Astrocyte of the cerebellum (primary cell): ENCODE measurements around the gene LUZP1.

Experiments used
- DNase-seq: peaks from one replicate; pipeline ENCODE4 v3.0.0-alpha.2; 2011; ENCODE audit warnings: low read depth
- H3K4me3 ChIP-seq: 2 replicates; pipeline ENCODE4 v1.5.1; 2011; ENCODE audit warnings: mild to moderate bottlenecking, low read depth, low read length, moderate library complexity
- in situ Hi-C: cut with HindIII; loops from 2 replicates; pipeline ENCODE4 v1.10.0; 2017; ENCODE audit warnings: low sequenced_read_pairs
- TF ChIP-seq, protein P1 (sequence below): IDR thresholded peaks from 2 replicates; pipeline ENCODE4 v1.5.1; 2012; ENCODE audit warnings: low read length, low read depth, moderate library complexity, mild to moderate bottlenecking; ENCODE audit errors: missing control alignments

Gene LUZP1

DNA sequence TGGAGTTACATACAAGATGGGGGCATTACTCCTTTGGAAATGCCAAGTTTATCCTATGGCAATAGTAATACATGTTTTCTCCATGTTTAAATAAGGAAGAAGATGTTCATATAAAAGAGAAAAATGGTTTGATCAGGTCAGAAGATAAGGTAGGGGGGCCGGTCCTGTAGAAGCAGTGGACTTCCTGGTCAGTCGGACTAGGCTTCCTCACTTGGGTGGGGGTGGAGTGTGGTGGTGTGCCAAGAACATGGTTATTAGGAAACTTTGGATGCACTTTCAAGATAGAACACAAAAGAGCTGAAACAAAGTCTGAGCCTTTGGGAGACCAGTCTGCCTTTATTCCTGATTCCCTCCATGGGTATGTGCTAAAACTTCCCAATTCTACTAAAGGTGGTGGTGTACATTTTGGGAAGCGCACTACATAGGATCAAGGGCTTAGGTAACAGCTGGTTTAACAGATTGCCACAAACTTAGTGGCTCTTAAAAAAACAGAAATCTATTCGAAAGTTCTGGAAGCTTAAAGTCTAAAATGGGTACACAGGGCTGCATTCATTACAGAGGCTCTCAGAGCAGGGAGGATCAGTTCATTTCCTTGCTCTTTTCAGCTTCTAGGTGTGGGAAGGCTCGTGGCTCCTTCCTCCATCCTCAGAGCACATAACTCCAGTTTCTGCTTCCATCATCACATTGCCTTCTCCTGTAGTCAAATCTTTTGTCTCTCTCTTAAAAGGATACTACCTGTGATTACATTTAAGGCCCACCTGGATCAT lies 84.8 kb downstream of the LUZP1 start:
- no peak overlapping the region for H3K4me3 ChIP-seq
- TF ChIP-seq, protein P1, sequence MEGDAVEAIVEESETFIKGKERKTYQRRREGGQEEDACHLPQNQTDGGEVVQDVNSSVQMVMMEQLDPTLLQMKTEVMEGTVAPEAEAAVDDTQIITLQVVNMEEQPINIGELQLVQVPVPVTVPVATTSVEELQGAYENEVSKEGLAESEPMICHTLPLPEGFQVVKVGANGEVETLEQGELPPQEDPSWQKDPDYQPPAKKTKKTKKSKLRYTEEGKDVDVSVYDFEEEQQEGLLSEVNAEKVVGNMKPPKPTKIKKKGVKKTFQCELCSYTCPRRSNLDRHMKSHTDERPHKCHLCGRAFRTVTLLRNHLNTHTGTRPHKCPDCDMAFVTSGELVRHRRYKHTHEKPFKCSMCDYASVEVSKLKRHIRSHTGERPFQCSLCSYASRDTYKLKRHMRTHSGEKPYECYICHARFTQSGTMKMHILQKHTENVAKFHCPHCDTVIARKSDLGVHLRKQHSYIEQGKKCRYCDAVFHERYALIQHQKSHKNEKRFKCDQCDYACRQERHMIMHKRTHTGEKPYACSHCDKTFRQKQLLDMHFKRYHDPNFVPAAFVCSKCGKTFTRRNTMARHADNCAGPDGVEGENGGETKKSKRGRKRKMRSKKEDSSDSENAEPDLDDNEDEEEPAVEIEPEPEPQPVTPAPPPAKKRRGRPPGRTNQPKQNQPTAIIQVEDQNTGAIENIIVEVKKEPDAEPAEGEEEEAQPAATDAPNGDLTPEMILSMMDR: no peak
- in situ Hi-C loops: no loop called here
- no peak for DNase-seq

DNA sequence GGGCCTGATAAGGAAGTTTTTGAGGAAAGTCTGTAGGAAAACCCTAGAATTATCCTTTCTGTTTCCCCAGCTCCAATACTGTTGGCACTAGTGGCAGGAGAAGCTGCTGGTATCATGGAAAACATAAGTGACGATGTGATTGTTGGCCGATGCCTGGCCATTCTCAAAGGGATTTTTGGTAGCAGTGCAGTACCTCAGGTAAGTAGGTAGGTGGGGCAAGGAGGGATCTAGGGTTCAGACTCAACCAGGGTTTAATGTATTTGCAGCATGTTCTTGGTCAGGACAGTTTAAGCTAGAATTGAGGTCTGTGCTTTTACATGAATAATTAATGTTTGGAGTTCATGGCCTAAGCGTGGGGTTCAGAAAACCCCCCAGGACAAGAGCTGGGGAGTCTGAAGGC lies 87.3 kb downstream of the LUZP1 start:
- in situ Hi-C loops: no loop called here
- TF ChIP-seq, protein P1: peak; percentile 43
- H3K4me3 ChIP-seq: no peak overlapping the region
- no peak for DNase-seq

DNA sequence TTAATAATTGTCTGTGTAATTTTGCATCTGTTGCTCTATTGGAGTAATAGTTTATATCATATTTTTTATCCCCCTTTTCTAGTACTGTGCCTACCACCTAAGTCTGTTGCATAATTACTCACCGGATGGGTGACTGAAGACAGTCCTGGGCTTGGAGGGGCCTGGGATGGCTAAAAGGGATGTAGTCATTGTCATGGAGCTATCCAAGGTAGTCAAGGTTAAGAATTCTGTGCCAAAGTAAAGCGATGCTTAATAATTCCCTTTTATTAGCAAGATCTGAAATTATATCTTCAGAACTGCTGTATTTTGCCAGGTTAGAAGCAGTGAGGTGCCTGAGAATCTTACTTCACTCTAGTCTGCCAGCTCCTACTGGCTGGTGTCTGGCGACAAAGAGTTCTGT lies 87.8 kb downstream of the LUZP1 start:
- H3K4me3 ChIP-seq: no peak overlapping the region
- no peak for DNase-seq
- in situ Hi-C loops: no loop called here
- TF ChIP-seq, protein P1: no peak

DNA sequence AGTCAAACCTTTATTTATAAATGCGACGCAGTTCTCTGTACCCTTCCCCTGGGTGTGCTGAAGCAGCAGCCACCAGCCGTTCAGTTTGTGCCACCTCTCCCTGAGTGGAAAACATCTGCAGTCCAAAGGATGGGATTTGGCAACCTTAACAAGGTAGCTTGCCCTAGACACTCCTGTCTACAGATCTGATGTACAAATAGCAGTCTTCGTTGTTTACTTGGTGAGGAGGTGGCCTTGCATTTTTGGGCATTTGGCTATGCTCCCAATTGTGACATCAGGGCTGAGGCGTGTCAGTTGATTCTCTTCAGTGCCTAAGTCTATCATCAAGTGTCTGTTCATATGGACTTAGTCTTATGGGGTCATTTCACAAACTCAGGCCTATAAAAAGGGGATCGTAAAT lies 89.6 kb downstream of the LUZP1 start:
- no peak for DNase-seq
- in situ Hi-C loops: no loop called here
- TF ChIP-seq, protein P1: no peak
- H3K4me3 ChIP-seq: no peak overlapping the region

DNA sequence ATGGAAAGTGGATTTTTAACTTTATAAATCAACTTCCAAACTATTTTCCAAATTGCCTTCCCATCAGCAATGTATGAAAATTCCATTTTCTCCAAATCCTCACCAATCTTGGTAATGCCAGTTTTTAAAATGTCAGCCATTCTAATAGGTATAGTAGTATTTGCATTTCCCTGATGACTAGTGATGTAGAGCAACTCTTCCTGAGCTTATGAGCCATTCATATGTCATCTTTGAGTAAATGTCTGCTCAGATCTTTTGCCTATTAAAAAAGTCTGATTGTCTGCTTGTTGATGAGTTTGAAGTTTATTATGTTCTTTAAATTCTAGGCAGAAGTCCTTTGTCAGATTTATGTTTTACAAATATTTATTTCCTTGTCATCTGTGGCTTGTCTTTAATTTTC lies 94.6 kb downstream of the LUZP1 start:
- no peak overlapping the region for H3K4me3 ChIP-seq
- in situ Hi-C loops: no loop called here
- TF ChIP-seq, protein P1: no peak
- no peak for DNase-seq

DNA sequence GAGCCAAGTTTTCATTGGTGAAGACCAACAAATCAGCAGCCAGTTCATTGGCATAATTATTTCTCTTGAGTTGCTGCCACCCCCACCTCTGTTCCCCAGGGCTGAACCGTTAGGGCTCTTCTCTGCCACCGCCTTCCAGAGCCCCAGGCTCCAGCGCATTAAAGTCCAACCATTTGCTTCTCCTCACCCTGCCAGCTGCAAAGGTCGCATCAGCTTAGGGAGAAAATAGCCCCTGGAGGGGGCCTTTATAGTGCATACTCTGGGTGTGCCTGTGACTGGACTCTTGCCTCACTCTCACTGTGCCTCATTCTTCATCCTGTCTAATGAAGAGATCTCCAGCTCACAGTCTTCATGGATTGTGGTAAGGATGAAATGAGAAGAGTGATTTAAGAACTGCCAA lies 99.0 kb downstream of the LUZP1 start:
- no peak overlapping the region for H3K4me3 ChIP-seq
- TF ChIP-seq, protein P1: no peak
- no peak for DNase-seq
- in situ Hi-C loops: no loop called here
